Measurements from ENCODE around the gene CACNA2D1.

- TF ChIP-seq CTCF (IDR thresholded peaks at IDR 0.05): no peak
- TF ChIP-seq POLR2A (IDR thresholded peaks at IDR 0.05): no peak
These were observed 319.1 kb downstream of the CACNA2D1 start for GRCh38 chr7:82124445-82124844.
